HepG2 (cell line): ENCODE data around the gene ATP13A3. TPM values are rescaled to one million over a fixed set of nuclear protein-coding genes. Genes with fewer than 3 reads are reported as not detected.

Experiments
- ARHGAP35 ChIP-seq: sonication (generic); formaldehyde crosslinking; IDR thresholded peaks from 2 replicates; pipeline ENCODE4 v1.9.0; 2022; ENCODE audit warnings: mild to moderate bottlenecking, inconsistent platforms, moderate library complexity, missing genetic modification reagents, borderline replicate concordance
- CREBL2 ChIP-seq: sonication (generic); formaldehyde crosslinking; IDR thresholded peaks from 2 replicates; pipeline ENCODE4 v1.8.1; 2023; ENCODE audit warnings: missing genetic modification reagents, mild to moderate bottlenecking, borderline replicate concordance
- KLF9 ChIP-seq: IDR thresholded peaks from 2 replicates; pipeline ENCODE4 v1.6.1; 2016; ENCODE audit warnings: low read depth
- MBNL3 ChIP-seq: fragments of 250-450 bp; sonication (Bioruptor Pico); conservative IDR thresholded peaks from 2 replicates; pipeline ENCODE4 v1.8.0; 2022; ENCODE audit warnings: mild to moderate bottlenecking, inconsistent platforms
- TCF7 ChIP-seq: sonication (generic); IDR thresholded peaks from 2 replicates; pipeline ENCODE4 v1.6.1; 2016; ENCODE audit warnings: antibody characterized with exemption, low read depth
- ZNF776 ChIP-seq: sonication (generic); formaldehyde crosslinking; IDR thresholded peaks from 2 replicates; pipeline ENCODE4 v1.4.0; 2020; ENCODE audit warnings: mild to moderate bottlenecking, missing genetic modification reagents
- ZSCAN9 ChIP-seq: IDR thresholded peaks from 2 replicates; pipeline ENCODE4 v1.6.1; 2016; ENCODE audit warnings: borderline replicate concordance
- polyA plus RNA-seq, 8 experiments: library from polyadenylated mRNA; depleted of rRNA in 3 of 8; stranded (reverse) in 7 of 8; unstranded in 1 of 8; fragments of >200 nt; fragmentation: Illumina TruSeq in 4 of 8; extraction: Trizol in 4 of 8; gene quantifications; 2 replicates each; pipeline versions ENCODE4 v1.2.1 to v1.2.3, GENCODE V29; 2011 to 2016; ENCODE audit warnings: low read depth in 4 of 8, missing spikeins in 1 of 8, mixed read lengths in 1 of 8; ENCODE audit not compliant: insufficient read depth in 1 of 8
- total RNA-seq, 5 experiments: library from RNA; depleted of rRNA; stranded (reverse); fragments of >200 nt; fragmentation: Illumina TruSeq; extraction: Trizol; gene quantifications; 2 replicates each; pipeline ENCODE4 v1.2.3, GENCODE V29; 2016; ENCODE audit warnings: low read depth in 1 of 5
- TF ChIP-seq, protein P1 (sequence below): sonication (generic); formaldehyde crosslinking; IDR thresholded peaks from 2 replicates; pipeline ENCODE4 v1.4.0; 2020; ENCODE audit warnings: low read depth, missing genetic modification reagents
- TF ChIP-seq, protein P2 (sequence below): IDR thresholded peaks from 2 replicates; pipeline ENCODE4 v1.6.1; 2016; ENCODE audit warnings: missing compliant biosample characterization, missing genetic modification reagents, borderline replicate concordance

The ATP13A3 gene
- total and polyA plus RNA-seq, 2 of the 13 experiments (the other 11 are each of a cell fraction or from before 2014, with no cell fraction given) = 44.9 to 80.8 TPM

DNA sequence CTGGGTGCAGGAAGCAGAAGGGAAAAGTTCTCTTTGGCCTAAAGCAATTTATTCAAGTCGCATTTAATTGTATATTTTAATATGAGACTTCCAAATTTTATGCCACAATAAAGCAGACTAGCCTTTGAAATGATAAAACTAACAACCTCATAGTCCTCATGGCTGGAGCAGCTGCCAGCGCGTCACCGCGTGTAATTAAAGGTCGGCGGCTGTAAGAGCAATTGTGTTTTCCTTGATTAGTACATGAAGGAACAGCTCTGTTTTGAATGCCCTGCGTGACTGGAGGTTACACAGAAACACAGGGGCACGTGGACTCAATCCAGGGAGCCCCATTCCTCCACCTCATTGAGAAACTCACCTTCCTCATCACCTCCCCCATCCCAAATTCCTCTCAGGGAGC lies 107.2 kb downstream of the ATP13A3 start (continued):
- TF ChIP-seq, protein P1, sequence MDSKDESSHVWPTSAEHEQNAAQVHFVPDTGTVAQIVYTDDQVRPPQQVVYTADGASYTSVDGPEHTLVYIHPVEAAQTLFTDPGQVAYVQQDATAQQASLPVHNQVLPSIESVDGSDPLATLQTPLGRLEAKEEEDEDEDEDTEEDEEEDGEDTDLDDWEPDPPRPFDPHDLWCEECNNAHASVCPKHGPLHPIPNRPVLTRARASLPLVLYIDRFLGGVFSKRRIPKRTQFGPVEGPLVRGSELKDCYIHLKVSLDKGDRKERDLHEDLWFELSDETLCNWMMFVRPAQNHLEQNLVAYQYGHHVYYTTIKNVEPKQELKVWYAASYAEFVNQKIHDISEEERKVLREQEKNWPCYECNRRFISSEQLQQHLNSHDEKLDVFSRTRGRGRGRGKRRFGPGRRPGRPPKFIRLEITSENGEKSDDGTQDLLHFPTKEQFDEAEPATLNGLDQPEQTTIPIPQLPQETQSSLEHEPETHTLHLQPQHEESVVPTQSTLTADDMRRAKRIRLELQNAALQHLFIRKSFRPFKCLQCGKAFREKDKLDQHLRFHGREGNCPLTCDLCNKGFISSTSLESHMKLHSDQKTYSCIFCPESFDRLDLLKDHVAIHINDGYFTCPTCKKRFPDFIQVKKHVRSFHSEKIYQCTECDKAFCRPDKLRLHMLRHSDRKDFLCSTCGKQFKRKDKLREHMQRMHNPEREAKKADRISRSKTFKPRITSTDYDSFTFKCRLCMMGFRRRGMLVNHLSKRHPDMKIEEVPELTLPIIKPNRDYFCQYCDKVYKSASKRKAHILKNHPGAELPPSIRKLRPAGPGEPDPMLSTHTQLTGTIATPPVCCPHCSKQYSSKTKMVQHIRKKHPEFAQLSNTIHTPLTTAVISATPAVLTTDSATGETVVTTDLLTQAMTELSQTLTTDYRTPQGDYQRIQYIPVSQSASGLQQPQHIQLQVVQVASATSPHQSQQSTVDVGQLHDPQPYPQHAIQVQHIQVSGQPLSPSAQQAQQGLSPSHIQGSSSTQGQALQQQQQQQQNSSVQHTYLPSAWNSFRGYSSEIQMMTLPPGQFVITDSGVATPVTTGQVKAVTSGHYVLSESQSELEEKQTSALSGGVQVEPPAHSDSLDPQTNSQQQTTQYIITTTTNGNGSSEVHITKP (CRISPR knock-in tag) = no peak
- TF ChIP-seq ARHGAP35 (CRISPR knock-in tag) (no peak), ZNF776 (CRISPR knock-in tag) (no peak), ZSCAN9 (CRISPR knock-in tag) (no peak), TCF7 (no peak), MBNL3 (CRISPR knock-in tag) (no peak), CREBL2 (CRISPR knock-in tag) (no peak), KLF9 (CRISPR knock-in tag) (no peak)
- TF ChIP-seq, protein P2, sequence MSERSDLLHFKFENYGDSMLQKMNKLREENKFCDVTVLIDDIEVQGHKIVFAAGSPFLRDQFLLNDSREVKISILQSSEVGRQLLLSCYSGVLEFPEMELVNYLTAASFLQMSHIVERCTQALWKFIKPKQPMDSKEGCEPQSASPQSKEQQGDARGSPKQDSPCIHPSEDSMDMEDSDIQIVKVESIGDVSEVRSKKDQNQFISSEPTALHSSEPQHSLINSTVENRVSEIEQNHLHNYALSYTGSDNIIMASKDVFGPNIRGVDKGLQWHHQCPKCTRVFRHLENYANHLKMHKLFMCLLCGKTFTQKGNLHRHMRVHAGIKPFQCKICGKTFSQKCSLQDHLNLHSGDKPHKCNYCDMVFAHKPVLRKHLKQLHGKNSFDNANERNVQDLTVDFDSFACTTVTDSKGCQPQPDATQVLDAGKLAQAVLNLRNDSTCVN (CRISPR knock-in tag) = no peak
